ENCODE results near the gene CRB2.

Gene CRB2

DNA sequence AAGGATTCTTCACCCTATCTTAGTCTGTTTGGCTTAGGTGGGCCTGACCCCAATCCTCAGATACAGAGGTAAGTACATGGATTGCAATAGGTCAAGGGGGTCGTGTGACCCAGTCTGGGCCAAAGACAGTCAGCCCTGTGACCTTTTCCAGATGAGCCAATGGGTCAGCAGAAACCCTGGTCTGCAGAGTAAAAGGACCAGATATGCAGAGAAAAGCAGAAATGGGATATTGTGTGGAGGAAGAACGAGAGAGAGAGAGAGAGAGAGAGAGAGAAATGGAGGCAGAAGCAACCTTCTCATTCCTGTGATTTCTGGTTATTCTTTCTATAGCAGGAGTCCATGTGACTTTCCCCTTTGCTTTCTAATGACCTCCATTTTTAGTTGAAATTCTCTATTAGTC, 40.4 kb upstream of the CRB2 start:
- no peak for DNase-seq (ENCODE audit: low read depth)

DNA sequence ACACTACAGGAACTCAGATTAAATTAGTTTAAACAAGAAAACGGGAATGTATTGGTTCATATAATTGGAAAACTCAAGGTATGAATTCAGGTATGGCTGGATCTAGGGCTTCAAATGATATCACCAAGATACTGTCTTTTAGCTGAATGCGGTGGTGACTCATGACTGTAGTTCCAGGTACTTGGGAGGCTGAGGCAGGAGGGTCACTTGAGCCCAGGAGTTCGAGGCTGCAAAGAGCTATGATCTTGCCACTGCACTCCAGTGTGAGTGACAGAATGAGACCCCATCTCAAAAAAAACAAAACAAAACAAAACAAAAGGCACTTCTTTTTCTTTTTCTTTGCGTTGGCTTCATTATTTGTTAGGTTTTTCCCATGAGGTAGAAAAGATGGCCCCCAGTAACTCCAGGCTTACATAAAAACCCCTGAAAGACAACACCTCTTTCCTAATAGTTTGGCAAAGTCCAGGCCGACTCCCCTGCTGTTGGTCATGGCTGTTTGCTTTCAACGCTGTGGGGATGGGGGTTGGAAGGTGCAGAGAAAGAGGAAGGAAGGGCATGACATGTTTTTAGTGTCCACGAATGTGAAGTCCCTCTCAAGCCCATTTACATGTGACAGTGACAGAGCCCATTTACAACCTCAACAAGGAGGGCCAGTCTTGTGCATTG, 39.8 kb upstream of the CRB2 start:
- no peak for TF ChIP-seq CTCF (IDR thresholded peaks at IDR 0.05; ENCODE audit: control insufficient read depth, extremely low read depth, insufficient read depth)

More for the DNA sequence above, 40.4 kb upstream of the CRB2 start:
- no peak for TF ChIP-seq CTCF (IDR thresholded peaks at IDR 0.05; ENCODE audit: control insufficient read depth, extremely low read depth, insufficient read depth)
- H3K4me3 ChIP-seq (ENCODE audit: low read depth, low read length), result no peak overlapping the region

GRCh38 chr9:123318202-123318601, 37.8 kb upstream of the CRB2 start:
- DNase-seq (ENCODE audit: low read depth), result no peak
- no peak for TF ChIP-seq CTCF (IDR thresholded peaks at IDR 0.05; ENCODE audit: control insufficient read depth, extremely low read depth, insufficient read depth)
- no peak overlapping the region for H3K4me3 ChIP-seq (ENCODE audit: low read depth, low read length)

More for the DNA sequence above, 39.8 kb upstream of the CRB2 start:
- no peak overlapping the region for H3K4me3 ChIP-seq (ENCODE audit: low read depth, low read length)
- DNase-seq (ENCODE audit: low read depth), result no peak

GRCh38 chr9:123318961-123319421, 37.0 kb upstream of the CRB2 start:
- TF ChIP-seq CTCF (IDR thresholded peaks at IDR 0.05; ENCODE audit: control insufficient read depth, extremely low read depth, insufficient read depth), result no peak
- peak; percentile 41 for DNase-seq (ENCODE audit: low read depth)
- H3K4me3 ChIP-seq (ENCODE audit: low read depth, low read length), result no peak overlapping the region

DNA sequence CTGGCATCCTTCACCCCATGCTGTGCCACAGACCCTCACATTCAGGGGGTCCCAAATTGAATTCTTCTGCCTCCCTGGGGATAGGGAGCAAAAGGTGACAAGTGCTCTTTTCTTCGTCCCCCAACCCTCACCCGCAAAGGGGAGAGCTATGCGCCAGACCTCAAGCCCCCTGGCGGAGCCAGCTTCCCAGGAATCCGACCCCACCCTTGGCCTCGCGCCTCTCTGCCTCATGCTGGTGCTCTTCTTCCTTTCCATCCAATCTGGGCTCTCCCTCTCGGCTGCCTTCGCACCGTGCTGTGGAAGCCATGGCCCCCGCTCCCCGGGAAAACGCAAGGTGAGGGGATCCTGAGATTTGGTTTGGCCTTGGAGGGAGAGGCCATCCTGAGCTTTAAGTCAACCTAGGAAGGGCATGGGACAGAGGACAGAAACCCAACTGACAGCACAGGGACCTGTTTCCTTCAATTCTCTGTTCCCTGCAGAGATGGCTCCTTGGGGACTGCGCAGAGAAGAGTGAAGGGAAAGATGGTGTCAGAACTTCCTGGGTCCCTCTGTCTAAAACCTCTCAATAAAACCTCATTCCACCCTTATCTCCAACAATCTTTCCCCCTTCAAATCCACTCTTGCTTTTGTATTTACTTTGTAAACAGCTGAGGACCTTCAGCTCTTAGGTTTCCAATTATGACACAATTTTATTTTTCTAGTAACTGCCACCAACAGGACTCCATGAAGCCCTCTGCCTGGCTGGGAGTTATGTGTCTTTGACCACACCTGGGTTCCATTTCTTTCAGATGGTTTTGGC, 36.3 kb upstream of the CRB2 start:
- TF ChIP-seq CTCF (IDR thresholded peaks at IDR 0.05; ENCODE audit: control insufficient read depth, extremely low read depth, insufficient read depth), result no peak

DNA sequence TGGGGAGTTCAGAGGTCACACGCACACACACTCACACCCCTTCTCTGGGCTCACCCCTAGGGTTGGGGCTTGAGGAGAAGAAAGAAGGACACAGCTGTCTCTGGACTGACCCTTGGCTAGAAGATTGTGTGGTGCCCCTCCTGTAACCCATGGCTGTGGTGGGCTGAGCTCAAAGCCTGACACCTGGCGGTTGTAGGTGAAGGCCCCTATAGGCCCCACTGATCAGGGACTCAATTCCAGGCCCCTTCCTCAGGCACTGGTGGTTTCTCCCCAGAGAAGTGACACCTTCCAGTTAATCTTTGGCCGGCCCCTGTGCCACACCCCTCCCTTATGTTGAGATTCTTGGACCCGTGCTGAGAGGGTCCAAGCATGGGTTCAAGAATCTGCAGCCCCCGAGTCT, 35.2 kb upstream of the CRB2 start:
- no peak for TF ChIP-seq CTCF (IDR thresholded peaks at IDR 0.05; ENCODE audit: control insufficient read depth, extremely low read depth, insufficient read depth)
- DNase-seq (ENCODE audit: low read depth), result no peak
- no peak overlapping the region for H3K4me3 ChIP-seq (ENCODE audit: low read depth, low read length)

More for the DNA sequence above, 36.3 kb upstream of the CRB2 start:
- peak; percentile 51 for DNase-seq (ENCODE audit: low read depth)
- no peak overlapping the region for H3K4me3 ChIP-seq (ENCODE audit: low read depth, low read length)

All from LNCaP clone FGC (cell line).